ENCODE results near the gene HPN. TPM values are rescaled to one million over a fixed set of nuclear protein-coding genes. Genes with fewer than 3 reads are reported as not detected.

Gene HPN
- total and polyA plus RNA-seq, 2 donors from 2014 or later: 134 to 331 TPM

GRCh38 chr19:35030257-35031071 is 11.1 kb upstream of the HPN start, which contains the start of gene SCN1B:
TSS of gene SCN1B (plus strand) at chr19:35030470. CDS start at chr19:35030821, 351 bp downstream.
- Histone ChIP-seq H3K27ac (ENCODE audit: low read depth in 2 of 2, low read length in 2 of 2) (no peak within 1 kb of the TSS), H3K9ac (ENCODE audit: low read length in 3 of 3) (no peak within 1 kb of the TSS), H3K4me3 (ENCODE audit: low read length in 3 of 3) (peak within 1 kb of the TSS; percentile 39 to 45 (median 41)), H3K36me3 (ENCODE audit: control insufficient read depth in 2 of 3, insufficient read depth in 3 of 3, low read length in 3 of 3) (peaks cover 2 to 7% (median 6%) of the 10 kb centered on the region in 3 donors), H3K4me1 (ENCODE audit: control insufficient read depth in 2 of 3, insufficient read depth in 2 of 3, low read depth in 1 of 3, low read length in 3 of 3) (peaks cover 0 to 2% (median 0%) of the 10 kb centered on the region in 3 donors), H3K27me3 (ENCODE audit: control insufficient read depth, insufficient read depth, low read length) (peaks cover 3% of the 10 kb centered on the region), H3K9me3 (ENCODE audit: control insufficient read depth in 2 of 3, insufficient read depth in 1 of 3, low read length in 3 of 3) (no peaks in the 10 kb centered on the region)
- intact Hi-C loops (cut with DNase I): no loop called here
- DNase-seq (peak; percentile 57 to 88 (median 78)), FAIRE-seq (no peak)
- no peak for TF ChIP-seq CTCF (IDR thresholded peaks at IDR 0.05; ENCODE audit: borderline replicate concordance, extremely low read depth, insufficient read depth)

DNA sequence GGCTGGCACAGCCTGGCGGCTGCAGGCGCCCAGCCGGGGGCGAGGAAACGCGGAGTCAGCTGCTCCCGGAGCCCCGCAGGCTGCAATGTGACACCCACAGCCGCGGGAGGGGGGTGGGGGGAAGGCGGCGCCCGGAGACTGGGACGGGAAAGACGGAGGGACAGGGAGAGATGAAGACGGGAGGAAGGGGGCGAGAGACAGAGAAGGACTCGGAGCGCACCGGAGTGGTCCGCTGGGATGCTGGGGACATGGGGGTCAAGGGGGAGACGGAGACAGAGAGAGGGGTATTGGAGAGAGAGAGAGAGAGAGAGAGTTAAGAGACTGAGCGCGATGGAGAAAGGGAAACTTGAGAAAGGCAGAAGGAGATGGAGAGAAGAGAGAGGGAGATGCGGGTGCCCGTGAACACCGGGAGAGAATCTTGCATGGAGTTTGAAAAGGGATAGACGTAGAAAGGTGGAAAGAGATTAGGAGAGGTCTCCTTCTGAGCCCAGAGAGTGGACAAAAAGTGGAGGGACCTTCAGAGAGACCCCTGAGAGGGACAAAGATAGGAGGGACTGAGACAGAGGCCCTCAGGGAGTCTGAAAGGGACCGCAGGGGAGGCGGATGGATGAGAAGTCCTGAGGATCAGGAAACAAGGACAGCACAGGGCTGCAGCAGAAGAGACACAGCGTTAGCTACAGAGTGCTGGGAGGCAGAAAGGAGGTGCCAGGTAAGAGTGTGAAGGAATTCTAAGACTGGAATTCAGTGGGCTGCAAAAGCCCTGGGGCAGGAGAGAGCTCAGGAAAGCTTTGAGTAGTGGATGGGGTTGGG is 10.2 kb upstream of the HPN start:
- H3K9me3 ChIP-seq (ENCODE audit: control insufficient read depth in 2 of 3, insufficient read depth in 1 of 3, low read length in 3 of 3): no peaks in the 10 kb centered on the region
- DNase-seq (peak in 4 of 5 donors; percentile 62 to 76 (median 66)), FAIRE-seq (no peak)
- TF ChIP-seq CTCF (IDR thresholded peaks at IDR 0.05; ENCODE audit: borderline replicate concordance, extremely low read depth, insufficient read depth): no peak
- H3K27ac ChIP-seq (ENCODE audit: low read depth in 2 of 2, low read length in 2 of 2): no peak overlapping the region
- no peak overlapping the region for H3K9ac ChIP-seq (ENCODE audit: low read length in 3 of 3)
- H3K27me3 ChIP-seq (ENCODE audit: control insufficient read depth, insufficient read depth, low read length): peaks cover 3% of the 10 kb centered on the region
- peaks cover 0 to 2% (median 0%) of the 10 kb centered on the region in 3 donors for H3K4me1 ChIP-seq (ENCODE audit: control insufficient read depth in 2 of 3, insufficient read depth in 2 of 3, low read depth in 1 of 3, low read length in 3 of 3)
- H3K4me3 ChIP-seq (ENCODE audit: low read length in 3 of 3): peak overlapping the region; percentile 39 to 45 (median 41)
- intact Hi-C loops (cut with DNase I): no loop called here
- H3K36me3 ChIP-seq (ENCODE audit: control insufficient read depth in 2 of 3, insufficient read depth in 3 of 3, low read length in 3 of 3): peaks cover 2 to 4% (median 3%) of the 10 kb centered on the region in 3 donors

DNA sequence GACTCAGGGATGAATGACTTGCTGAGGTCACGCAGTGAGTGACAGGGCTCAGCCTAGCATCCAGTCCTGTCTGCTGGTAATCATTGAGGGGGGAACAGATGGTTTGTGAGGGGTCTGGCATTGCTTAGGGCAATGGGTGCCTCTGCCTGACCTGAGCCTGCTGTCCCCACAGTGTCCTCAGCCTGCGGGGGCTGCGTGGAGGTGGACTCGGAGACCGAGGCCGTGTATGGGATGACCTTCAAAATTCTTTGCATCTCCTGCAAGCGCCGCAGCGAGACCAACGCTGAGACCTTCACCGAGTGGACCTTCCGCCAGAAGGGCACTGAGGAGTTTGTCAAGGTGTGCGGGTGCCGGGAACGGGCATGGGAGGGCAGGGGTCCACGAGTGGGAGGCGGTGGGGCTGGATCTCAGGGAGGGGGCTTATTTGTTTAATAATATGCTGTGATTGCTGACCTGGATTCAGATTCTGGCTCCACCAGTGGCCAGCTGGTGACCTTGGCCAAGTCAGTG is 9.1 kb upstream of the HPN start:
- Histone ChIP-seq H3K27me3 (ENCODE audit: control insufficient read depth, insufficient read depth, low read length) (peaks cover 3% of the 10 kb centered on the region), H3K4me3 (ENCODE audit: low read length in 3 of 3) (no peak overlapping the region), H3K9ac (ENCODE audit: low read length in 3 of 3) (no peak overlapping the region), H3K9me3 (ENCODE audit: control insufficient read depth in 2 of 3, insufficient read depth in 1 of 3, low read length in 3 of 3) (no peaks in the 10 kb centered on the region), H3K4me1 (ENCODE audit: control insufficient read depth in 2 of 3, insufficient read depth in 2 of 3, low read depth in 1 of 3, low read length in 3 of 3) (peaks cover 0 to 4% (median 0%) of the 10 kb centered on the region in 3 donors), H3K36me3 (ENCODE audit: control insufficient read depth in 2 of 3, insufficient read depth in 3 of 3, low read length in 3 of 3) (peaks cover 0 to 2% (median 0%) of the 10 kb centered on the region in 3 donors), H3K27ac (ENCODE audit: low read depth in 2 of 2, low read length in 2 of 2) (no peak overlapping the region)
- TF ChIP-seq CTCF (IDR thresholded peaks at IDR 0.05; ENCODE audit: borderline replicate concordance, extremely low read depth, insufficient read depth): no peak
- DNase-seq (no peak), FAIRE-seq (no peak)
- intact Hi-C loops (cut with DNase I): no loop called here
